Neural progenitor cell (in vitro differentiated cells): ENCODE data around the gene C21orf58.

ENCODE experiments used
- EZH2 ChIP-seq: fragments of 200-600 bp; sonication (generic); IDR thresholded peaks from 2 replicates; pipeline ENCODE4 v1.6.1; 2017; ENCODE audit warnings: antibody characterized with exemption, mild to moderate bottlenecking, moderate library complexity
- EZH2phosphoT487 ChIP-seq: fragments of 200-600 bp; sonication (generic); IDR thresholded peaks from 2 replicates; pipeline ENCODE4 v1.6.1; 2017; ENCODE audit warnings: antibody characterized with exemption
- TF ChIP-seq, protein P1 (sequence below): fragments of 200-600 bp; sonication (generic); IDR thresholded peaks from 2 replicates; pipeline ENCODE4 v1.5.1; 2017; ENCODE audit warnings: antibody characterized with exemption, mild to moderate bottlenecking

DNA sequence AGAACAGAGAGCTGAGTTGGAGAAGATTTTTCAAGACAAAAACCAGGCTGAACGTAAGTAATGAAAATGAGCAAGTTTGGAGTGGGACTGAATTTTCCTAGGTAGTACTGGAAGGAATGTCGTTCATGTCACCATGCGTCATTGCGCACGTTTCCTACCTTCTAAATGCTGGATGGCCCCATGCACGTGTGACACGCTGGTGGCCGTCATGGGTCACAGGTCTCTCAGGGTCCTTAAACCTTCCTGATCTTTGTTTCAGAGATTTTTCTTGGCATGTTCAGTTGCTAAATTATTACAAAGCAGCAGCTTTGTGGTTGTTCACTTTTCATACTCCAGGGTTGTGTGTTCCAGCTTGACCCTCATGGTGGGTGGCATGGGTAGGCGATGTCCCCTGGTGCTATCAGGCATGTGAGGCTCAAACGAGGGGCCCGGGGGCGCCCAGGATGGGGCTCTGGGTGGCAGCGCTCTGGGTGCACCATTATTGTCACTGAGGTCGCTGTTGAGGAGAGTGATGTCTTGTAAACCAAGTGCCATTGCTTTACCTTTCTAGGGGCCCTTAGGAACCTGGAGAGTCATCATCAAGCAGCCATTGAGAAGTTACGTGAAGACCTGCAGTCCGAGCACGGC is 25.6 kb upstream of the C21orf58 start:
- TF ChIP-seq EZH2 (no peak), EZH2phosphoT487 (no peak)
- TF ChIP-seq, protein P1, sequence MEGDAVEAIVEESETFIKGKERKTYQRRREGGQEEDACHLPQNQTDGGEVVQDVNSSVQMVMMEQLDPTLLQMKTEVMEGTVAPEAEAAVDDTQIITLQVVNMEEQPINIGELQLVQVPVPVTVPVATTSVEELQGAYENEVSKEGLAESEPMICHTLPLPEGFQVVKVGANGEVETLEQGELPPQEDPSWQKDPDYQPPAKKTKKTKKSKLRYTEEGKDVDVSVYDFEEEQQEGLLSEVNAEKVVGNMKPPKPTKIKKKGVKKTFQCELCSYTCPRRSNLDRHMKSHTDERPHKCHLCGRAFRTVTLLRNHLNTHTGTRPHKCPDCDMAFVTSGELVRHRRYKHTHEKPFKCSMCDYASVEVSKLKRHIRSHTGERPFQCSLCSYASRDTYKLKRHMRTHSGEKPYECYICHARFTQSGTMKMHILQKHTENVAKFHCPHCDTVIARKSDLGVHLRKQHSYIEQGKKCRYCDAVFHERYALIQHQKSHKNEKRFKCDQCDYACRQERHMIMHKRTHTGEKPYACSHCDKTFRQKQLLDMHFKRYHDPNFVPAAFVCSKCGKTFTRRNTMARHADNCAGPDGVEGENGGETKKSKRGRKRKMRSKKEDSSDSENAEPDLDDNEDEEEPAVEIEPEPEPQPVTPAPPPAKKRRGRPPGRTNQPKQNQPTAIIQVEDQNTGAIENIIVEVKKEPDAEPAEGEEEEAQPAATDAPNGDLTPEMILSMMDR = no peak
